GM19351 (cell line): ENCODE data around the gene LGALS3.

Source experiments
- ATAC-seq: cut with Tn5 transposase; IDR thresholded peaks from one replicate; pipeline ENCODE4 v1.9.1; 2021; ENCODE audit warnings: mild to moderate bottlenecking, moderate library complexity; ENCODE audit not compliant: unreplicated experiment

LGALS3 gene

DNA sequence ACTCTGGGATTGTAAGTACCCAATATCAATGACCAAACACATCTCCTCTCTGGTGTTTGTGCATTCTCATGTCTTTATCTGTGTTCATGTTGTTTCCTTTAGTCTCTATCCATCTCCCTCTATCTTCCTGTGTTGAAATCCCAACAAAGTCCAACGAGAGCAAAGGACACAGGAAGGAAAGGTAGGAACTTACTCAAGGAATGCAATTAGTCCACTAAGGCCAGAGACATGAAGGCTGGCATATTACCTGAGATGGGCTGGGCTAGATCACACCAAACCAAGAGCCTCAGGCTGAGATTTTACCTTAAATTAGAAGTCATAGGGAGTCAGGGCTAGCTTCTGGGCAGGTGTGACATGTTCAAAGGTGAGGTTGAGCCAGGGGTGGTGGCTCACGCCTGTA, 14.3 kb upstream of the LGALS3 start:
- no peak for ATAC-seq

DNA sequence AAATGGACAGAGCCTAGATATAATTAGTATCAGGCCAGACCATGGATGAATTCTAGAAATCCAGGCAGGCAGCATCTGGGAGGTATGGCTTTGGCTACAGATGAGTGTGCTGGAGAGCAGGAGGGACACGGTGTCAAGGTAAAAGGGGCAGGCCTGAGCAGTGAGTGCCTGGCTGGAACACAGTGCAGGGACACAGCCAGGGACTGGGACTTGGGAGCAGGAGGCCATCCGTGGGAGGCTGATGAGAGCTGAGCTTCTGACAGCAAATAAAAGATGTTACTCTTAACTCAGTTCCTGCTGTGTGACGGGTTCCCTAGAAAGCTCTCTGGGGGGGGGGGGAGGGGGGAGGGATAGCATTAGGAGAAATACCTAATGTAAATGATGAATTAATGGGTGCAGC, 13.6 kb upstream of the LGALS3 start:
- no peak for ATAC-seq

DNA sequence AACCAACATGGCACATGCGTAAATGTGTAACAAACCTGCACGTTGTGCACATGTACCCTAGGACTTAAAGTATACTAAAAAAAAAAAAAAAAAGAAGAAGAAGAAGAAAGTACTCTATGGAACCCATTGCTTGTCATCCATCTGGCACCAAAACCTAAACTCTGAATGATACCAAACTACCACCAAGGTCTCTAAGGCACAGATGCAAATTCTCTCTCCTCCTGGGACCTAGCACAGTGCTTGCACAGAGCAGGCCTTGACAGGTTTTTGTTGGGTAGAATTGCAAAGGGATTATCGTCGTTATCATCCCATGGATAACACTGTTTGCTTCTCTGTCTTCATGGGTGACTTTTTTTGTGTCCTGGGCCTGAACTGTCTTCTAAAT, 13.2 kb upstream of the LGALS3 start:
- ATAC-seq = no peak

DNA sequence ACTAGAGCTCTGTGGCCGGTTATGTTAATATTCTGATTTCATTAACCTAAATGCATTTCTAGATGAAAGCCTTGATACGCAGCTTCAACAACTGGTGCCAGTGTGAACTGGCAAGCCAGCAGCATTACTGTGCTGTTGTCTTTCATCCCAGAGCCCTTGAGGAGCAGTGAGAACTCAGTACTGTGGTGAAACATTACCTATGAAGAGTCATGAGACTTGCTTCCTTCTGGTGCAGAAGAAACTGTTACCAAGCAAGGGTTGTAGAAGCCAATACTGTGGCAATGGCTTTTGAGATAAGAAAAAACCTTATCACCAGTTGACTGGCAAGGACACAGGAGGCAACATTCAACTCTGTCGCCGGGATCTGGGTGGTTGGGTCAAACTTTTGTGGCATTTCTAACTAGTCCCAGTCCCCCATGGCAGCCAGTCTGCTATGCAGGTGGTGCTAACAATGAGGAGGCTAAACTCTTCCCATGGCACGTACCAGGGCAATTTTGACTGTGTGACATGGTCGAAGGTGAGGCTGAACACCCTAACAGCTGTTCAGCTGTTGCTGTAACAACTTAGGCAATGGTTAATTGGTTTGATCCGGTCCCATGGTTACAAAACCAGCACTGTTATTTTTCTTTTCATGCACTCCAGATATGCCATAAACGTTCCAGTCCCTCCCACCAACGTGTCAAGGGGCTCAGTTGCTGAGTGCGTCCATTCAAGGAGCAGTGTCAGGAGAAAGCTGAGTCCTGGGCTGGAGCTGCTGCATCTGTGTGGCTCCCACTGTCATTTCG, 12.6 kb upstream of the LGALS3 start:
- no peak for ATAC-seq

DNA sequence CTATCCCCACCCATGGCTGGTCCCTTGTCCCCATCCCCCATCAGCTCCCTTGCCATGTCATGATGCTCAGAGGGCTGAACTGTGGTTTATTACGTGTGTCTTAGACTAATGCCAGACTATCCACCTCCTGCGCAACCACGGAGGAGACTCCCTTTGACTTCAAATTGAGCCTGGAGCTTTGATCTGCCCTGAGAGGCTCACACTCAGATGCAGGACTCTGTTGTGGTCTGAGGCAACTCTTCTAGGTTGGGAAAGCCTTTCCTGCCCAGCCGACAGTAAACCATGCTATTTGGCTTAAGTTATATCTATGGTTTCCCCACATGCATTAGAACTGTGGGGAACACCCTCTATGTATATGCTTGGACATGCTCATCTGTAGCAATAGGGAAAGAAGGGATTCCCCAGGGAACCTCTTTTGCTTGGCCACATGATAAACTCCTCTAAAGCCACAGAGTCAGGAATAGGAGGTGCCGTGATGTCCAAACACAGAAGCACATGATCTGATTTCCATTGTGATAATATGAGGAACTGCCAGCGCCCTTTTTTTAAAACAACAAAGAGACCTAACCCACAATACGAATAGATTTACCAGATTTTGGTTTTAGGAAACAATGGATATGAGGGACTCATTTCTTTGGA, 11.1 kb upstream of the LGALS3 start:
- no peak for ATAC-seq

DNA sequence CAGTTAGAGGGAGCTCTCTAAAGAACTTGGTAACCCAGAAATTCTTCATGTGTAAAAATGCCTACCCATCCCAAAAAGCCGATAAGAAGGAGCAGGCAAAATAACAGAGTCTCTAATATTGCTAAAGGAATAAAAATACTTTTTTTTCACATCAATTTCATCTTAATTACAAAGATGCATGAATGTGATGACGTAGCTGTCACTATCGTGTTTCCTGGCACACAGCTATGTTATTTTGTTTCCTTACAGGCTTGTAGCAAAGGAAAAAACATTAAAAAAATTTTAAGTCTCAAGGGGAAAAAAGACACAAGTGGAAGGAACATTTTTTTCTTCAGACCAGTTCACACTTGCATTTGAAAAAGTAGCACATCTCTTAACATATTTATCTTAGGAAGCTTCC, 10.3 kb upstream of the LGALS3 start:
- no peak for ATAC-seq

DNA sequence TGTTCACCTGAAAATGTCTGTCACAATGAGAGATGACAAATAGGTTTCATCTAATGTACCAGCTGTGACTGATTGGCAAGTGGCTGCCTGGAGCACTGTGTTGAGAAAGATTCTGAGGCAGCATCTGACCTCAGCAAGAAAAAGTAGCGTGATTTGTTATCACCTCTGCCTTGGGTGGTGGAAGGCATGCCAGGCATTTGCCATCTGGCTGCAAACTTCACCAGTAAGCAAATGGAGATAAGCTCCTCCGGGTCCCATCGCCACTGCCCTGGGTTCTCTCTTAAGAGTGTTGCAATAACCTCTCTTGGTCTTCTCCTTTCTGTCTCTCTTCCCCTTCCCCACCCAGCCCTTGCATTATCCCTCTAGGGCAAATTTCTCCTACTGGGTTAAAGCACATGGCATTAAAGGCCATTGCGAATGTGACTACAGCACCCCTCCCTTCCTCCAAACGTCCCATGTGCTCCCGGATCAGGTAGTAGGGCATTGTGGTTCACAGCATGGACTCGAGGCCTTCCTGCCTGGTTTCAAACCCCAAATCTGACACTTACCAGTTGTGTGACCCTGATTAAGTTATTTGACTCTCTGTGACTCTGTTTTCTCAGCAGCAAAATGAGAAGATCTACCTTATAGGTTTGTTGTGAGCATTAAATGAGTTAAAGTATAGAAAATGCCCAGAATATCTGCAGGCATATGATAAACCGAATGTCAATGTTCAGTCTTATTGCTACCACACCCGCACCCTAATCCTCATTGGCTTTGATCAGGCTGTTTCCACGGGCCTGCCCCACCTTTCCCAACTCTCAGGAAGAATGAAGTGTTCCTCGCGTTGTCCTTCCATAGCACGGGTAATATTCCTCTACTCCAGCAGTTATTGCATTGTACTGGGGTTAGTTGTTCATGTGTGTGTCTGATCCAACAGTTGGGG, 8.2 kb upstream of the LGALS3 start:
- ATAC-seq = no peak

DNA sequence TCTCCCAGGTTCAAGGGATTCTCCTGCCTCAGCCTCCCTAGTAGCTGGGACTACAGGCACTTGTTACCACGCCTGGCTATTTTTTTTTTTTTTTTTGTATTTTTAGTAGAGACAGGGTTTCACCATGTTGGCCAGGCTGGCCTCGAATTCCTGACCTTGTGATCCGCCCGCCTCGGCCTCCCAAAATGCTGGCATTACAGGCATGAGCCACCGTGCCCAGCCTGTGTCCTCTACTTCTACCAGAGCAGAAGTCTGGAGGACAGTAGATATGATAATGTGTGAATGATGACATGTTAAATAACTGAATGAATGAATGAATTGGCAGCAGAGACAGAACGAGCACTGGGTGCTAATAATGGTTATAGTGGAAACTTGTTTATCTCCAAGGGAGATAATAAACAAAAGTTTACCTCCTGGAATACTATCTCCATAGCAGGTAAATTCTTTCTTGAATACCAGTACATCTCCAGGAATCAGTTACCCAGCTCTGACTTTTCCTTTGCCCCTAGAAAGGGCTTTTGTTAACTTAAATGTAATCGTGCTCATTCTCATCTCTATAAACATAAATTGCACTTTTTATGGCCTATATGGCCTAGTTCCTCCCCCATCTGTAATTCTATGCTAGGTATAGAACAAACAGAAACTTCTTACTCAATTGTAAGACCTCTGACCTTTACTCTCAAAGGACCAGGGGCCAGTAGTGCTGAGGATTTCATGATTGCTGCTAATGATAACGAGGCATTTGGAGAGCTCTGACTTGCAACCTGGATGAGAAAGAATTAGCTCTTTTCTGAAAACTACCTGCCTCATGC, 7.2 kb upstream of the LGALS3 start:
- ATAC-seq = no peak

DNA sequence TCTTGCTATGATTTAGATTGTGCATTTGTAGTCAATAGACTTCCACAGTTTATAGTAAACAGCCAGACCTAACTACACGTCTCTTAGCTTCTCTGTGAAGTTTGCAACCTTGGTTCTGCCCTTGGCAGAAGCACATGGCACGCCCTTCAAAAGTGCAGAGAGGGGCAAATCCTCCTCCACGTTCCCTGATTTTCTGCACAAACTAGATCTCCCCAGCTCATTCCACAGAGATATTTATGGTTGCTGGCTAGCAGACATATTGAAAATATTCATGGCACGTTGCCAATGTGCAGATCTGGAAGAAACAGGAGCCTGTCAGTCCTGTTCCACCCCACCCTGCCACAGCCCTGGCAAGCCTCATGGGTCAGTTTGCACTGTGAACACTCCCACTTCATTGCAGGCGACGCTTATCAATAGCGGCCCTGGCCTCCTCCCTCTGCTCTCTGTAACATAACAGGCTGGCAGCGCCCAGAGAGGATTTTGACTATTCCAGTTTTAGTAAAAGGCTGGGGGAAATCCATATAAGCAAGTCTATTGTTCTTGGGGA, 6.5 kb upstream of the LGALS3 start:
- no peak for ATAC-seq

DNA sequence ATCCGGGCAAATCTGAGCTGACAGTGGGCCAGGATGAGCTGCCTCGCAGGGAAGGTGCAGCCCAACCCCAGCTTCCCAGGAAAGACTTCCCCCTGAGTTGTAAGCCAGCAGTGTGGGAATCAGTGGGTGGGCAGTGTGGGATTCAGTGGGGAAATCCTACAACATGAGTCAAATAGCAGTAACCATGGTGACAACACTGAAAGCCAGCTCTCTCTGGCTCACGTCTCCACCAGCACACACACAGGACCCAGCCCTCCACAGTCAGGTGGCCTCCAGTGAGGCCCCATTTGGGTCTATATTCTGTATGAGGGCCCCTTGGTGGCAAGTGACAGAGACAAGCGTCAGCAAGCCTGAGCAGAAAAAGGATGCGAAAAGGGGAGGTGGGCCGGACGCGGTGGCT, 6.0 kb upstream of the LGALS3 start:
- no peak for ATAC-seq

DNA sequence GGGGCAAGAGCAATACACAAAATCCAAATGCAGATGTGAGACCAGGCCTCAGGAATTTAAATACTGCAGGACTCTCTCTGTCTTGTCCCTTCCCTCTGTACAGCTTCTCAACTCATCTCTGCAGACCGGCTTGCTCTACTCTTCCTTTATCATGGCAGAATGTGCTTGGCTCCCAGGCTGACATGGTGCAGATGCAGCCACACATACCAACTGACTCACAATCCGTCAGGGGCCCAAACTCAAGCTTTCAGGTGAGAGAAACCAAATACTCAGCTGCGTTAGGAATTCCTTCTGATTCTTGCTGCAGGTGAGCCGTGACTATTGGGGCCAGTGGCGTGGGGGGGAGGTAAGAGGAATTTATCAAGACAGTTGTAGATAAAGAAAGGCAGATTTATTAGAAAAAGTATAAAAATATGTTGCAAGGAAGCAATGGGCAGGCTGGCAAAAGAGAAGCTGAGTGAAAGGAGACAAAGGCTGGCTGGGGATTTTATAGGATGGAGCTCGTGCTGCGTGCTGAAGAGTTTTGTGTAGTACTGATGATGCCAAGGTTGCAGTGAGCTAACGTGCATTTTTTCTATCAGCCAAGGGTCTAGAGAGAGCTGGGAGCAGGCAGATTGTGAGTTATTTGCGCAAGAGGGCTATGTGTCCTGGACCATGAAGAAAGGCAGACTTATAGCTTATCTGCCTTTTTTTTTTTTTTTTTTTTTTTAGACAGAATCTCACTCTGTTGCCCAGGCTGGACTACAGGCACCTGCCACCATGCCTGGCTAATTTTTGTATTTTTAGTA, 5.0 kb upstream of the LGALS3 start:
- ATAC-seq = no peak

DNA sequence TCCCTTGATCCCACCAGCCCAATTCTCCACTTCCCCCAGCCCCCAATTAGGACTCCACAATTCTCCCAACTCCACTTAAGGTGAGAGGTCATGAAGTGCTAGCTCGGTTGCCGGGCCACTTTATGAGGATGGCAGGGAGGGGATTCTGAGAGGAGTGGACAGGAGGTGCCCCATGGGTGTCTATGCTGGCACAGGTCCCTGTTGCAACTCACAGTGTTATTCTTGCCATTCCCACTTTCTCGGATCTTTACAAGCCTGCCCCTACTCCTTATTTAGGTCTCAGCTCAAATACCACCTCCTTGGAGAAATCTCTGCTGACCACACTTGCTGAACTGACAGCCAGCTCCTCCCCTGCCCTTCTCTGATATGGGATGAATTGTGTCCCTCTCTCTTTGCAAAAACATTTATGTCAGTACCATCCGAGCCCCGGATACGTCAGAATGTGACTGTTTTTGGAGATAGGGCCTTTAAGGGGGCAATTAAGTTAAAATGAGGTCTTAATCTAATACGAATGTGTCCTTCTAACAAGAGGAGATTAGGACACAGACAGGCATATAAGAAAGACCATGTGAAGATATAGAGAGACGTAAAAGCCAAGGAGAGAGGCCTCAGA, 4.2 kb upstream of the LGALS3 start:
- no peak for ATAC-seq

DNA sequence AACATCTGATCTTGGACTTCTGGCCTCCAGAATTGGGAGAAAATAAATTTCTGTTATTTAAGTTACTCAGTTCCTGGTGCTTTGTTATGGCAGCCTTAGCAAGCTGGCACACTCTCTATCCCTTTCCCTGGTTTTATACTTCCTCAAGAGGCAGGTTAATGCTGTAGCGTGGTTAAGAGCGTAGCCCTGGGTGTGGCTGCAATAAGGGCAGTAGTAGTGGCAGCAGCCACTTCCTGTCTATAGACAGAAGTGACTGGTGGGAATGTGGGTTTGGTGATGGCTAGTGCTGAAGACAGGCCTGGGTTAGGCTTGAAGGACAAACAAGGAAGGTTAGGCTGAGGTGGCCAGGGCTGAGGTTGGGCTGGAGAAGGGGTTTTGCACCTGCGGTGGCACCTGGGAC, 3.6 kb upstream of the LGALS3 start:
- ATAC-seq = no peak

DNA sequence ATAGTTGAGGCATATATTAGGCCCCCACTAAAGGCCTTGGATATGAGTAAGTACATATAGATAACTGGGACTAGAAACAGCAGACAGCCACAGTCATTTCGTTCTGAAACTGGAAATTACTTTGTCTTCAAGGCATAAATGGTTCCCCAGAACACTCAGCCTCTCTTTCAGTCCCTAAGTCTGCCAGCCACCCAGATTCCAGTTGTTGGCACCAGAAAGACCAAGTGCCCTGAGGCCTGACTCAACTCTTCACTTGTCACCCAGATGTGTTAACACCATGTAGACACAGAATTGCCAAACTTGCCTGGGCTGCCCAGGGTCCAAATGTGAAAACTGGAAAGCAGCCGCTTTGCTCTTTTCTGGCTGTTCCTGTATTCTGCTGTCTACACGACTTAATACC, 3.0 kb upstream of the LGALS3 start:
- ATAC-seq = no peak

DNA sequence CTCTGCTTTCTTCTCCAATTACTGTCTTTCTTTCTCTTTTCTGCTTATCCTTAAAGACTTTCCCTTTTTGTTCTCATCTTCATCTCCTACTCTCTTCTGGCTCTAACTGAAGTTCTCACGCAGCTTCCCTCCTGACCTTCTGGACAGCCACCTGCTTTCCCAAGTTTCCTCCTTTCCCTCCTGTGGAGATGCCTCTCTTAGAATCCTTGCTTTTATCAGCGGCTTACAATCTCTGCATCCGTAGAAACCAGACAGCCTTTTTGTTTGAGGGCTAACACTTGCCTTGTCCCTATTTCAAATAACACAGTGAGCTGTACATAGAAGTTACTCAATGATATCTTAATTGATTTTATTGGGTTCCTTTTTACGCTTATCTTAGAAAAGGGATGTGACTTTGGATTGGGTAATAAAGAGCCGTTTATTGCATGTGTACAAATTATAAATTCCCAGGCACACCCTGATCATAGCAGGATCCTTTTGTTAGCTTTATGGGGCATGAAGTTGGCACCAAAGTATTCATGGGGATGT, 2.1 kb upstream of the LGALS3 start:
- no peak for ATAC-seq

DNA sequence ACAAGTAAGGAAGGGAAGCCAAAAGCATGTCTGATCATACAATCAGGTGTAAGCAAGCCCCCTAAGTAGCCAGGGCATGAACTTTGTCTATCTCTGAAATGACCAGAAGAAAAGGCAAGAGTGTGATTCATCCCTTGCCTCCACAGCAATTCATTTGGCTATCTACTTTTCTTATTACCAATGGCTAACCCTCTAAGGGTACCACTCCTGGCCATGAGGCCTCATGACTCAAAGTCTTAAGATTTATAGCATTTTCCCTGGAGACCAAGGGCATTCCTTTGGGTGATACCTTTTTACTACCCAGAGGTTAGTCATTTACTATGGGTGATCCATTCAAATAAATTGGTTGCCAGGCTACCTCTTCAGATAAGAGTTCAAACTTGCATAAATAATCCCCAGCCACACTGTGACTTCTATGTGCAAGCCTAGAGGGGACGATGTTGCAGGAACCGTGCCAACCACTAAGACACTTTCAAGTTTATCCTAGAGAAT, 1.5 kb upstream of the LGALS3 start:
- ATAC-seq = no peak

DNA sequence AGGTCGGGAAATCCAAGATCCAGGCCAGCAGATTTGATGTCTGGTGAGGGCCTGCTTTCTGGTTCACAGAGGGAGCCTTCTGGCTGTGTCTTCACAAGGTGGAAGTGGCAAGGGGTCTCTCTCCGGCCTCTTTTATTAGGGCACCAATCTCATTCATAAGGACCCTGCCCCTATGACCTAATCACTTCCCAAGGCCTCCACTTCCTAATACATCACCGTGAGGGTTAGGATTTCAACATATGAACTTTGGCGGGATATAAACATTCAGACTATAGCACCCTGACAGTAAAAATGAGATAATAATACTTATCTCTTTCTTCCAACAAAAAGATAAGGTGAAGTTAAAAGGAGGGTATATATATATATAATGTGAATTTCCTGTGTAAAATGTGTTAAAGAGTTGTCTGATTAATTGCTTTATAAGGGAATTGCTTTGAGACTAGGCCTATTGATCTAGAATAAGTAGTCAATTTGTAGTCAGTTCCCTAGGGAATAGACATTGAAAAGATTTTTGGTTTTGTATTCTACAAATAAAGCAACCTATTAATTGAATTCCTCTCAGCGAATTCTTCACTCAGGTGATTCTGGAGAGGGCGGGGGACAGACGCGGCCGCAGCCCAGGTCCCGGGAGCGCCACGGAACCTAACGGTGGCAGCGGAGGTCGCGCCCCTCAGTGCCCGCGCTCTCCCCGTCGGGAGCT, 516 bp upstream of the LGALS3 start:
- no peak for ATAC-seq

DNA sequence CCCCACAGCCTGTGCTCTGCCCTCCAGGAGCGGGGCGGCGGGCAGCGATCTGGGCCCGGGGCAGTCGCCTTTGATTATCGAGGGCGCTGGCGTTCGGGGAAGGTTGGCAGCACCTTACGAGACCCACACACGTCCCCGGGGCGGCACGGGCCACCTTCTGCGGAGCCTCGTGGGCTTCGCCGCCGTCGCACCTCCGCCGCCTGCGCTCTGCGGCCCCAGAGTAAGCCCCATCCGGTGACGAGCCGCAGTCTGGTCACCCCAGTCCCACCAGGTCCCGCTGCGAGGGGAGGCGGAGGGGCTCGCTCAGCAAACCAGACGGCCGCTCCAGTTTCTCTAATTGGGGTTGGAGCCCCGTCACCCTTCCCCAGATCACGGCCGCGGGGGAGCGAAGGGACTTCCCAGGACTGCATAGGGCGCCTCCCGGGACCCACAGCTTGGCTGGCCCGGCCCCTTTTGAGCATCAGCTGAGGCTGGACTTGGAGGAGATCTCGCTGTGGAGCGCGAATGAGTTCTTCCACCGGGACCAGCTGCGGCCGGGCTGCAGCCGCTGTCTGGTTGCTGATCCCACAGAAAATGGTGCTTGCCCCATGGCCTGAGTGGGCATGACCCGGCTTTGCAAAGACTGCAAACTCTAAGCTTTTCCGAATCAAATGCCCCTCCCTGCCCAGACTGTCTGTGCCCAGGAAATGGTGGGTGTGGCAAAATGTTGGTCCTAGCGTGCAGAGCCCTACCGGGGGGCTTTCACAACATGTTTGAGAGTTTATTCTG, 560 bp downstream of the LGALS3 start:
- ATAC-seq = peak; percentile 70
